HG03196 (cell line): ENCODE measurements around the gene PPP4C.
"Not testable (repeated sequence)": the region's sequence is repeated elsewhere in the genome, so short reads cannot be mapped to it uniquely, and the experiment has no call there.

Experiments used
- ATAC-seq: cut with Tn5 transposase; IDR thresholded peaks from one replicate; pipeline ENCODE4 v1.9.1; 2021; ENCODE audit not compliant: unreplicated experiment

The PPP4C gene

DNA sequence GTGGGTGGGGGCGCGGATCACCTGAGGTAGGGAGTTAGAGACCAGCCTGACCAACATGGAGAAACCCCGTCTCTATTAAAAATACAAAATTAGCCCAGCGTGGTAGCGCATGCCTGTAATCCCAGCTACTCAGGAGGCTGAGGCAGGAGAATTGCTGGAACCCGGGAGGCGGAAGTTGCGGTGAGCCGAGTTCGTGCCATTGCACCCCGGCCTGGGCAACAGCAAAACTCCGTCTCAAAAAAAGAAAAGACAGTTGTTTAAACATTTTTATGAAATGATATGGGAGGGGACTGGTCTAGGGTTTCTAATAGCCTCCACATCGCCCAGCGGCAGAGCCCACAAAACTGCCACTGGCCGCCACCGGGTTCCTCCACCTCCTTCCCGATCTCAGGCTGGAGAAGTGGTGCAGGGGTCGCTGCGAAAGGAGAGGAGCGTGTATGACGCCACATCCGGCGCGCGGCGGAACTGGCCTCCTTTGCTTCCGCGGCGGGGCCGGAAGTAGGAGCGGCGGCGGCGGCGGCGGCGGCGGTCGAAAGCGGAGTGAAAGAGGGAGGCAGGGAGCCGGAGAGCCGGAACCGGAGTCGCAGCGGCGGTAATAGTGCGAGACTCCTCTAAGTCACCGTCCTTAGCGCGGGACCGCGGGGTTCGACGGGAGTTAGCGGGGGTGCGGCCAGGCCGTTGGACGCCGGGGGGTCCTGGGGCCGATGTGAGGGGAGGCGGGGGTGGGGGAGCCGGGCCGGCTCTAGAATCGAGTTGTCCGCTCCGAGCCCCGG lies at the start of gene PPP4C:
TSS of gene PPP4C (plus strand) at position 492 of the 773 bp plus-strand sequence. CDS start 384 bp downstream, outside the sequence.
- ATAC-seq = peak; percentile 77

DNA sequence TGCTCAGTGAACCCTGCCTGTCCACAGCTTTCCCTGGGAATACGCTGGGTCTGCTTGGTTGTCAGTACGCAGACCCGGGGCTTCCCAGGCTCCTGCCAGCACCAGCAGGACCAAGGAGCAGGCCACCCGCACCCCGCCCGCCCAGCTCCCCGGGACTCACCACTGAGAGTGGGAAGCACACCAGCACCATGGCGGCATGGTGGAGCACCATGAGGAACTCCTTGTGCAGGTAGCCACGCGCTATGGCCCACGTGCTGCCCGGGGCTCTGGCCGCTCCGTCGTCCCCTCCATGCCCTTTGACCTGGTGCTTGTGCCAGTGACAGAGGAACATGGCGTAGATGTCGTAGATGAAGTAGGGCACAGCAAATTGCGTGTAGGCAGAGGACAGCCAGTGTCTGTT lies 49.3 kb upstream of the PPP4C start:
- no peak for ATAC-seq

DNA sequence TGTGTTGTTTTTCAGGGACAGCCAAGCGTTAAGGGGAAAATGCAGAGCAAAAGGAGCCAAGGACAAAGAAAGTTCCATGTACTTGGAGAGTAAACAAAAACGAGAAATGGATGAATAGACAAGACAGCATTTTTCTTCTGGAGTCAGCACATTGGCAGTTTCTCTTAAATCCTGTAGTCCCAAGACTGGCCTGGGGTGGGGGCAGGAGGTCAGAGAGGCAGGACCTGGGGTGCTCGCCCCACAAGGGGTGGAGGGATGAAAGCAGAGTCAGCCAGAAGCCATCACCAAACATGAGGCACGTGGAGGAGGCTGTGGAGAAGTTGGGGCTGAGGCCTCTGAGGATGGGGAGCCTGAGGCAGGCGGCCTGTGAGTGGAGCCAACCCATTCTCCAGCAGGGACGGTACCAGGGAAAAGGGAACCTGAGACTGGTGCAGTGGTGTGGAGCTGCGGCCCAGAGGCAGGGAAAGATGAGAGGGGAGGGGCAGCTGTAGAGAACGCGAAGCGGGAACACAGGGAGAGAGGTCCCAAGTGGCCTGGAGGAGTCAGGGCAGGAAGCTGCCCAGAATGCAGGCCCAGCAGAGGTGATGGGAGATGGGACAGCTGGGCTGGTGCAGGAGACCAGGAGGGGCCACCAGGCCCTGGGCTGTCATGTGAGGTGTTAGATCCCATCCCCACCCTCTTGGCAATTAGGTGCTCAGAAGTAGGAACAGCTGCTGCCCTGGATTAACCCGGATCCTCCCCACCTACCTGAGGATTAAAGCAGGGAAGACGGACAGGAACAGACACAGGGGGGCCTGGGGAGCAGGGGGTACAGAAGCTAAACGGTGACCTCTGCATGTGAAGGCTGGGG lies 48.0 kb upstream of the PPP4C start:
- no peak for ATAC-seq

DNA sequence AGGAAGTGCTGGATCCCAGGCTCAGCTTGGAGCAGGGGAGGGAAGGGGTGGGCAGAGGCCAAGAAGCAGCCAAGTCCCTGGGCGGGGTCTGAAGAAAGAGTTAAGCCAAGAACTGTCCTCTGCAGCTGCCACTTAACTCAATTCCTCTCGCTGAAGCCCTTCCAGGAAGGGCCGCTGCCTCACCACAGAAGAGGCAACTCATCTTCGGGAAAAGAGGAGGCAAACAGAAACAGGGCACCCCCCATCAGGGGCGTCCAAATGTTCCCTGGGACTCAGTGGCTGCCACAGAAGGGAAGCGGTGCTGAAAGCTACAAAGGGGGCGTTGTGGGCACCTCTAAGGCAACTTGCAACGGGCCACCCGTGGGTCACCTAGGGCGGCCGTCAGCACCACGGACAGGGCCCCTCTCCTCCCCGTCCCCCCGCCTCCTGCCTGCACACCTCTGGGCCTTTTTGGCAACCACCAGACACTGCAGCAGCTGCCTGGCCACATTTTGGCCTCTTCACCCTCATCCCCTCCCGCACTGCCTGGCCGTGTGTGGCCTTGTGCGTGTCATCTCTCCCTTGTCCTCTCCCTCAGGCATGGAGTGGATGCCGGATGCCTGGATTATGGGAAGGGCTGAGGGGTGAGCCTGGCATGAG lies 47.2 kb upstream of the PPP4C start:
- no peak for ATAC-seq

DNA sequence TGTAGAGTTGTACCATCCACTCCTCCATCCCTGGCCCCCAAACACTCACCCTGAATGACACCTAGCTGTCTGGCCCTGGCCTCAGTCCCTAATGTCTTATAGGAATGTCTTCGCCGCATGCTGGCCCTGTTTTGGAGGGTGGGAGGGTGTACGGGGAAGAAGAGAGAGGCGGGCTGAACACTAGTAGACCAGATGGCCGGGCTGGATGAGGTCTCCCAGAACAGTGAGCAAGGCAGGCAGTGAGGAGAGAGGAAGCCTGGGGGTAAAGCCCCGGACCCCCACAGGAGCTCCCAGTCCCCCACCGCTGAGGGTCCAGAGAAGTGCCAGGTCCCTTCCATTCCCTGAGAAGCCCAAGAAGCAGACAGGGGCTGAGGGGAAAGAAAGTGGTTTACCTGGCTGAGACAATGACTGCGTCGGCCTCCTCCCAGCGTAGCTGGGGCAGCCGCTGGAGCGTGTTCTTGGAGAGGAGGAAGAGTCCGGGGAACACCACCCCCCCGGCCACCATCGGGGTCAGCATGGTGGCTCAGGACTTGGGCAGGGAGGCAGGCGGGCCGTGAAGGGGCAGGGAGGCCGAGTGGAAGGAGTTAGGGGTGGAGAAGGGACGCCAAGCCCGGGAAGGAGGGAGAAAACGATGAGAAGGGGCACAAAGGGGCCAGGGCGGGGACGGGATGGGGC lies 45.6 kb upstream of the PPP4C start:
- ATAC-seq = no peak

DNA sequence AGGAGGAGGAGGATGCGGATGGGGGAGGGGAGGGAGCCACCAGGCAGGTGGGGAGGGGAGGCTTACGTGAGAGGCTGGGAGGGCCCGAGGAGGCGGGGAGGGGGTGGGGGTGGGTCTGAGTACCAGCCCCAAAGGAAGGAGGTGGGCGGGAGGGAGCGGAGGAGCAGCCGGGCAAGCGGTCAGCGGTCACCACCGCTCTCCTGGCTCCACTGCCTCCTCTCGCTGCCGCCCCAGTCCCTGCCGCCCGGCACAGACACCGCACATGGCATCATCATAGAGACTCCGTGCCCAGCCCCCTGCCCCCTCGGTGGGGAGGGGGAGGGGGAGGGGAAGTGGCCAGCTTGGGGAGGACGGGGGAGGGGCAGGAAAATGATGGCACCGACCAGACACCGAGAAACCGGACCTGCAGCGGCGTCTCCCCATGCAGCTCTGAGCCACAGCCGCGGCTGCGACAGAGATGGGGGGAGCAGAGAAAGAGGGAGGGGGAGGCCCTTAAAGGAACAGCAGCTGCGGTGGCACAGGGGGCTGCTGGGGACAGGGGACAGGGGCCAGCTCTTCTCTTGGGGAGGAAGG lies 44.9 kb upstream of the PPP4C start, which contains the start of gene TLCD3B:
TSS of gene TLCD3B (minus strand) at position 431 of the 573 bp plus-strand sequence. CDS start 744 bp downstream, outside the sequence.
- ATAC-seq = no peak

DNA sequence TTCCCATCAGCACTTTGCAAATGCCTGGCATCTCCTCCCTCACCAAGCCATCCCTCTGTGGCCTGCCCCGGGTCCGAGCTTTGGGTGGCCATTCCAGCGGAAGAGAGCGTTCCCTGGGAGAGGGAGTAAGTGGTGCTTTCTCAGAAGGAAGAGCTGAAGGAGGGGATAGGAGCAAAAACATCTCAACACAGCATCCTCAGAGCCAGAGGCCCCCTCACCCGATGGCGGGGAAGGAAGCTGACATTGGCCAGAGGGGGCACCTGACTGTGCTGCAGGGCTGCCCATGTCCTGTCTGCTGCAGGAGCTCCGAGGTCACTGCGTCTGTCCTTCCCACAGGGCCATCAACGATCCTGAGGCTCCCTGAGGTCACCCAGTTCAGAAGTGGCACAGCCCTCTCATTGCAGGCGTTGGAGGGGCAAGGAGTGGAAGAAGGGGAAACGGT lies 44.3 kb upstream of the PPP4C start:
- no peak for ATAC-seq

DNA sequence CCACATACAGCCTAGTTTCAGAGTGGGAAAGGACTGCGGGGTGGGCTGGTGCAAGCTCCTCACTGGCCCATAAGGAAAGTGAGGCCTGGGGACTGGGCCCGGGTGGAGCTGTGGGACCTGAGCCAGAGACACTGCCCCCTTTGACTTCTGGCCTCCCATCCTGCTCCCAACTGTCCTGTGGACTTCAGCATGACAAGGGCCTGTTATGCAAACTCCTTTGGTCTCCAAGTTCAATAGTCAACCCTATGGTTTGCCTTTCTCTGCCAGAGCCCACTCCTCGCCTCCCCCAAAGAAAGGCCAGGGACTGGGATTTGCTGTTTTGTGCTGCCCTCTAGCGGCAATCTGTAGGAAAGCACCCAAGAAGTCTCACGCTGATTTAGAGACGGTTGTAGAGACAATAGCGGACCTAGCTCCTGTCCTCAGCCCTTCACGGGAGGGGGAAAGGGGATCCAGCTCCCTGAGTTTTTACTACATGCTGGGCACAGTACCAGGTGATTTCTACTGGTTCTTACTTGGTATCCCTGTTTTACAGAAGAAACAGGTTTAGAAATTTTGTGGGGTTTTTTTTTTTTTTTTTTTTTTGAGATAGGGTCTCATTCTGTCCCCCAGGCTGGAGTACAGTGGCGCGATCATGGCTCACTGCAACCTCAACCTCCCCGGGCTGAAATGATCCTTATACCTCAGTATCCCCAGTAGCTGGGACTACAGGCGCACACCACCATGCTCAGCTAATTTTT lies 43.5 kb upstream of the PPP4C start:
- no peak for ATAC-seq

DNA sequence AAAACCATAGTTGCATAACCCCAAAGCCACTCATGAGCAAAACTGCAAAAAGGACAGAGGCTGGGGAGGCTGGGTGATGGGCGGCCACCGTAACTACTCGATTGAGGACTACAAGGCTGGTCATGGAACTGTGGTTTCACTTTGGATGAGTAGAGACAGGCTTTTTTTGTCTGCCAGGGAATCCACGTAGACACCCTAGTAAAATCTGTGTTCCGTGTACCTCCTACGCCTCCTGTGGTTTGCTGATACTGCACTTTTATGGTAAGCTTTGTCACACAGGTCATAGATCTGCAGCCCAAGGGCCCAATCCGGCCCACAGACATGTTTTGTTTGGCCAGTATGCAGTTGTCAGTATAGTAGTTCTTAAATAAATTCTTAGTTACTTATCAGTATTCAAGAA lies 42.5 kb upstream of the PPP4C start:
- ATAC-seq = no peak

DNA sequence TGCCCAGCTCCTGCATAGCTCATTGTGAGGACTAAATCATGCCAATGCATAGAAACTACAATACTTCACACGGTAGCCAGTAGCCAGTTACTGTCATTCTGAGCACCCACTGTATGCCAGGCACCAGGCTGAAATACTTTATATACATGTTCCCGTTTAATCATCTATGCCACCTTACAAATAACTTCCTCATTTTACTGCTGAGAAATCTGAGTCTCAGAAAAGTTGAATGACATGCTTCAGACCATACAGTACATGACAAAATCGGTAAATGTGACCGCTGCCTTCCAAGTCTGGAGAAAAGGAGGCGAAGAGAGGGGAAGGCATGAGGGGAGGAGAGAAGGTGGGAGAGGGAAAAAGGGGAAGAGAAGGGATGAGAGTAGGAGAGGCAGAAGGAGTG lies 35.6 kb upstream of the PPP4C start:
- ATAC-seq = no peak

DNA sequence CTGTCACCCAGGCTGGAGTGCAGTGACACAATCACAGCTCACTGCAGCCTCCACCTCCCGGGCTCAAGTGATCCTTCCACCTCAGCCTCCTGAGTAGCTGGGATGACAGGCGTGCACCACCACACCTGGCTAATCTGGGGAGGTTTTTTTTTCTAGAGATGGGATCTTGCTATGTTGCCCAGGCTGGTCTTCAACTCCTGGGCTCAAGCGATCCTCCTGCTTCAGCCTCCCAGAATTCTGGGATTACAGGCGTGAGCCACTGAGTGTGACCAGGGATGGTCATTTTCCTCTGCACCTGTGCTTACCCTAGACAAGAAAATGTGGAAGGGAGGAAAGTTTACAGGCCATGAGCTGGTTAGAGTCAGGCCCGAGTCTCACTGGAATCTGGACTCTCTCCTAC lies 35.1 kb upstream of the PPP4C start:
- not testable (repeated sequence) for ATAC-seq

DNA sequence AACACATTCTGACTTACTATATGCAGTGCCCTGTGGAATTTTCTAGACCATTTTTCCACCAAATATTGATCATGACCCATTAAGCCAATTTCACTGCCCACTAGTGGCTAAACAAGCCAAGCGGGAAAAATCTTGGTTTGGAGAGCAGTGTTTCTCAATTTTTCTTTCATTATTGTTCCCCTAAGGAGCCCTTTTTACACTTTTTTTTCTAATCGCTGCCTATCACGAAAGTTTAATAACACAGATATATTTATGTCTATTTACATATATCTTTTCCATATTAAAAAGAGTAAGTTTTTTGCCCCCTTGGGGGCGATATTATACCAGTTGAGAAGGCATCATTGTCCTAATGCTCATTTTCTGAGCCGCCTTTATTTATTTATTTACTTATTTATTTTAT lies 34.0 kb upstream of the PPP4C start:
- no peak for ATAC-seq

DNA sequence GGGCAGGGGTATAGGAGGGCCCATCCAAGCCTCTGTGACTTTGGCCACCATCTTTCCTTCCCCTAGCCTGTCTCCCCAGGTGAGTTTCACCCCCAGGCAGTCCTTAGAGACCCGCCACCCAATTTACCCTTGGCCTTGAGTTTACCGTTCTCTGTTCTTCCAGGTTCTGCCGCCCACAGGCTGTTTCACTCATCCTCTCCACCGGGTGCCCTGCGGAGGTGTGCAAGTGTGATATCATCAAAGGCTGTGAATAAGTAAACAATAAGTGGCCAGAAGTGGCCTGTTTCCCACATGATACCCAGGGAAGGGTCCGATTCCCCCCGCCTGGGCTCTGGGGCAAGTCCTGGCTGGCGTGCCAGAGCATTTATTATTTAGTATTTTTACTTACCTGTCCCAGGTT lies 29.6 kb upstream of the PPP4C start:
- no peak for ATAC-seq

DNA sequence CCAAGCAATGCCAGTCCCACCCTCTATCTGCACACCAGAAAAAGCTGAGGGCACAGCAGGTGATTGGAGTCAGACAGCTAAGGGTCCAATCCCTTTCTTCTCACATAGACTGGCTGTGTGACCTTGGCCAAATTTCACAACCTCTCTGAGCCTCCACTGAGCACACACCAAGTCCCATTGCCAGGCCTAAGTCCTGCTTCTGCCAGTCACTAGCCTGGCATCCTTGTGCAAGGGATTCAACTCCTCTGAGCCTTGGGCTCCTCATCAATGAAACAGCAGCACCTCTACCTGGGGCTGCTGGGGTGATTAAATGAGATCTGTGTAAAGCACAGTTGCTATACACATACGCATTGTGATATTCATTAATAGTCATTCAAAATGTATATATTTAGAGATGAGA lies 29.2 kb upstream of the PPP4C start:
- ATAC-seq = no peak

DNA sequence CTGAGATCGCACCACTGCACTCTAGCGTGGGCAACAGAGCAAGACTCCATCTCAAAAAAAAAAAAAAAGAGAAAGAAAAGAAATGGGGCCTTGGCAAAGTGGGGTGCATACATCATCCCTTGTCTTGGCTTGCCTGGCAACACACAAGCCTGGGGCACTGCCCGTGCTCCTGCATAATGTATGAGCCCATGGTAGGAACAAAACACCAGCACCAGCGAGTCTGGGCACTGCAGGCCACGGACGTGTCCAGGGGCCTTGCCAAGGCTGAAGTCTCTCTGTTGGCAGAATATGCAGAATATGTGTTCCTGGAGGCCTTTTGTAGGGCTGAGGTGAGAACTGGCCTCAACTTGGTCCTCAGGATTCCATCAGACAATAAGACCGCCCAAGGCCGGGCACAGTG lies 25.9 kb upstream of the PPP4C start:
- ATAC-seq = no peak

DNA sequence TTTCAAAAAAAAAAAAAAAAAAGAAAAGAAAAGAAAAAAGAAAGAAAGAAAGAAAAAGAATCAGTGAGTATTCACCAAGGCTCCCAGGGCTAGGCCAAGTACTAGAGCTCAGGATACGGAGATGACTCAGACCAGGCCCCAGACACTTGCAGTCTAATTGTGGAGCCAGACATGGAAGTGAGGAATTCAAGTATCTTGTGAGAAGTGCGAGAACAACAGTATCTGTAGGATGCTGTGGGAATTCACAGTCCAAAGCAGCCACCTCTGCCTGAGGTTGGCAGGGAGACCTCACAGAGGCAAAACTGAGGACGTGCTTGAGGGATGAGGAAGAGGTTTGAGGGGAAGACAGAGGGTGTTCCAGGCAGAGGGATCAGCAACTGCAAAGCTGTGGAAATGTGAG lies 24.3 kb upstream of the PPP4C start:
- ATAC-seq = no peak

DNA sequence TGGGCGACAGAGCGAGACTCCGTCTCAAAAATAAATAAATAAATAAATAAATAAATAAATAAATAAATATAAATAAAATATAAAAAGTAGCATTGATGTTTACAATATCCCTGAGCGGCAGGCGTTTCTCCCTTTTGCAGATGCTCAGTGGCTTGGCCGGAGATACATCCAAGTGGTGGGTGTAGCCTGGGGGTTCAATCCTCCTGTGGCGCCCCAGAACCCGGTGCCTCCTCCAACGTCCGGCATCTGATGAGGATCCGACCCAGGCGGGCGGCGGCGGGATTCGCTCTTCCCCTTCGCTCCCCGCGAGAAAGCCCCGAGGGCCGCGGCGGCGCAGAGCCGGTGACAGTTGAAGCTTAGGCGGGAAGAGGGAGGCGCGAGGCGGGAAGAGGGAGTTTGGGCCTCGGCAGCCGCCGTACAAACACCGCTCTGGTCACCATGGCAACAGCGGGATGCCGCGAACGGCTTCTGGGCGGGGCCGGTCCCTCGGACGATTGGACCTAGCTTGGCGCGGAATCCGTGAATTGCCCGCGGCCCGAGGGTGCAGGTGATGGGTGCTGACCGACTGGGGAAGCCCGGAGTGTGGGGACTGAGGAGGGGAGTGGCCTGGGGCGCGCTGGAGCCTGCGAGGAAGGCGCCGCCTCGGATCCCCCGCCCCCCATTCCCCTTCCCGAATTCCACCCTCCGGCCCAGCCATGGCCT lies 23.0 kb upstream of the PPP4C start:
- ATAC-seq = peak; percentile 64

DNA sequence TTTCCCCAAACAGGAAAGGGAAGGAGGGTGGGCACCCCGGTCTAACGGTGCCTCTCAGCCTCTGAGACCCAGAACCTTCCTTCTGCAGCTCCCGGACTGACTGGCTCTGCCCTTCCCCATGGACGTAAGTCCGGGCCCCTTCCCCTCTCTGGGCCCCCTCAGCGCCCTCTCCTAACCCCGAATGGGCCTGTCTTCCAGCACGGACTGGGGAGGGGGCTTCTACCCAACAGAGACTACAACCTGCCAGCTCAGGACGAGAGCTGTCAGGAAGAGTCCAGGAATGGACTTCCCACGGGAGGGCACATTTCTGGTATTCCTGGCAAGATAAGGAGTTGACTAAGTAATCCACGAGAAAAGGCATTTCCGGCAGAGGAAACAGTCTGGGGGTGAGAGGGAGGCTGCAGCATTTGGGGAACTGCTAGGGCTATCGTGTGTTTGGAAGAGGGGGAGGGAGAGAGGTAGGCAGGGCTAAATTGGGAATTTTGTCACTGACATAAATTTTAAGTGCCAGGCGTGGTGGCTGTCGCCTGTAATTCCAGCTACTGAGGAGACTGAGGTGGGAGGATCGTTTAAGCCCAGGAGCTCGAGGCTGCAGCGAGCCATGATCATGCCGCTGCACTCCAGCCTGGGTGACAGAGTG lies 22.3 kb upstream of the PPP4C start:
- ATAC-seq = peak; percentile 14

DNA sequence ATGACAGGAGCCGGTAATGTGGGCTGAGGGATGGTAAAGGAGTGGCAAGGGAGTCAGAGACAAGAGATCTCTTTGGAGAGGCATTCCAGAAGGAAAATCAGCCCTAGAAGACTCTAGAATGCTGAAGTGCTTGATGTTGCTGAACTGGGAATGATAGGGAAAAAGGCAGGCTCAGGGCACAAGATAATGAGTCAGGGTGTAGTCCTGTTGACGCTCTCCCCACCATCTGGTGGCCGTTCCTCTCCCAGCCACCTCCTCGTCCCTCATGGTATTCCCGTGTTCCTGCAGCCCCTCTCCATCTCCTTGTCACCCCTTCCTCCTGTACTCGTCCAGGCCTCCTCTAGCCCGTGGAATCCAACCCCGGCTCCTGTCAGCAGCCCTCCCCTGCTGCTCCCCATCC lies 21.3 kb upstream of the PPP4C start:
- no peak for ATAC-seq
